ENCODE measurements around the gene FBLN1.
"Not testable (repeated sequence)": the region's sequence is repeated elsewhere in the genome, so short reads cannot be mapped to it uniquely, and the experiment has no call there.

Gene FBLN1

DNA sequence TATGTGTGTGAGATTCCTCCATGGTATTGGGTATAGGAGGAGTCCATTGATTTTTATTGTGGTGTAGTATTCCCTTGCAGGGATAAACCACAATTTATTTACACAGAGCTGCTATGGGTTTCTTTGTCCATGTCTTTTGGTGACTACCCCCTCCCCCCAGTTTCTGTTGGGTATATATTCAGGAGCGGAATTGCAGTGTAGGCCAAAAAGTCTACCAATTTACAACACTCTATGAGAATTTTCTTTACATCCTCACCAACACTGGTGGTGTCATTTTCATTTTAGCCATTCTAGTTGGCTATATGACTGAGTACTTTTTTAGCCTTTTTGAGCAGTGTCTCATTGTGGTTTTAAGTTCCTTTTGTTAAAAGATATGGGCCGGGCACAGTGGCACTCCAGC is 113.7 kb downstream of the FBLN1 start:
- no peak for DNase-seq

GRCh38 chr22:45617948-45618347 is 115.3 kb downstream of the FBLN1 start:
- DNase-seq, result no peak

DNA sequence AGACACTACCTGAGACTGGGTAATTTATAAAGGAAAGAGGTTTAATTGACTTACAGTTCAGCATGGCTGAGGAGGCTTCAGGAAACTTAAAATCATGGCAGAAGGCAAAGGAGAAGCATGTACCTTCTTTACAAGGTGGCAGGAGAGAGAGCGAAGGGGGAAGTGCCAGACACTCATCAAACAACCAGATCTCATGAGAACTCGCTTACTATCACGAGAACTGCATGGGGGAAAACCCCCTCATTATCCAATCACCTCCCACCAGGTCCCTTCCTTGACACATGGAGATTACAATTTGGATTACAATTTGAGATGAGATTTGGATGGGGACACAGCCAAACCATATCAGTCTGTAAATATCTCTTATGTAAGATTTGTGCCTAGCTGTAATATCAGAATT is 118.0 kb downstream of the FBLN1 start:
- DNase-seq, result no peak

DNA sequence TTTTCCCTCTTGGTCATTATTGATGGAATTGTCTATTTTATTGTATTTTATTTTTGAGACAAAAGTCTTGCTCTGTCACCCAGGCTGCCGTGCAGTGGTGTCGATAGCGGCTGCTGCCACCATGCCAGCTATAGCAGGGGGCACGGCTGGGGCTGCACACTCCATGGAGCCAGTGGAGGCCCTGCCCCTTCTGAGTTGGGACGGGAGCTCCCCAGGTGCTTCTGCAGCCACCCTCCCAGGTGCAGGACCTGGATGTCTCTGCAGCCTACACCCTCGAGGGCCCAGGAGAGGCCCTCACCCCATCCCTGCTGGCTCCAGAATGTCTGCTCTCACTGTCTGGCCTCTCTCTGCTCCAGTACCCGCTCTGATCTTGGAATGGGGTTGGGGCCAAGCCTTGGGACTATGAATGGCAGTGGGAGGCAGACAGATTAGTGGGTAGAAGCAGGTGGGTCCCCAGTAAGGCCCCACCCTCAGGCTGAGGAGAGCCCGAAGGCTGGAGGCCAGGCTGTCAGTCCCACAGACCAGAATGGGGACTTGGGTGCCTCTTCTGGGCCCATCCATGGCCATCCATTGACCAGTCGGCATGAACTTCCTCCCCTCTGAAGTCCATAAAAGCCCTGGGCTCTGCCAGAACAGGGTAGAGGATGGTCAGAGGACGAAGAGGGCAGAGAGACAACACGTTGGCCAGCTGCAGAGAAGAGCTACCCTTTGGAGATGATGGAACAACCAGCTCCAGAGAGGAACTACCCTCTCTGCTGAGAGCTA is 119.3 kb downstream of the FBLN1 start:
- no peak for DNase-seq

- not testable (repeated sequence) for DNase-seq
These were observed 120.9 kb downstream of the FBLN1 start for GRCh38 chr22:45623464-45624145.

DNA sequence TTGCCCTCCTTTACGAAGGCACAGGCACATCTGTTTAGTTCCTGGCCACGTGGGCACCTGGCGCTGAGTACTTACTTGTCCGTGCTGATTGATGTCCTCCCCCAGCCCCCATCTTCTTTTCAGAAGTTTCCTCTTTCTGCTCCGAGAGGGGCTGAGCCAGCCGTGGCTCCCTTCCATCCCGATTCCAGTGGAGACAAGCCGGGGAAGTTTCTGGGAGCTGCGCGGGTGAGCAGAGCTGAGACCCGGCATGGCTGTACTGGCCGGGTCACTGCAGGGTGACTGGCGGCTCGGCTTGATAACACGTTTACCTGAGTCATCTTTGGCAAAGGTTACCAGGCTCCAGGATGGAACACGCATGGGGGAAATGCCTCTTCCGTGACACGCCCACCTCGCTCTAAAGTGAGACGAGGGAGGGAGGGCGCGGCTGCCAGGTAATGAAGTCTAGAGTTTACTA is 123.5 kb downstream of the FBLN1 start:
- no peak for DNase-seq

DNA sequence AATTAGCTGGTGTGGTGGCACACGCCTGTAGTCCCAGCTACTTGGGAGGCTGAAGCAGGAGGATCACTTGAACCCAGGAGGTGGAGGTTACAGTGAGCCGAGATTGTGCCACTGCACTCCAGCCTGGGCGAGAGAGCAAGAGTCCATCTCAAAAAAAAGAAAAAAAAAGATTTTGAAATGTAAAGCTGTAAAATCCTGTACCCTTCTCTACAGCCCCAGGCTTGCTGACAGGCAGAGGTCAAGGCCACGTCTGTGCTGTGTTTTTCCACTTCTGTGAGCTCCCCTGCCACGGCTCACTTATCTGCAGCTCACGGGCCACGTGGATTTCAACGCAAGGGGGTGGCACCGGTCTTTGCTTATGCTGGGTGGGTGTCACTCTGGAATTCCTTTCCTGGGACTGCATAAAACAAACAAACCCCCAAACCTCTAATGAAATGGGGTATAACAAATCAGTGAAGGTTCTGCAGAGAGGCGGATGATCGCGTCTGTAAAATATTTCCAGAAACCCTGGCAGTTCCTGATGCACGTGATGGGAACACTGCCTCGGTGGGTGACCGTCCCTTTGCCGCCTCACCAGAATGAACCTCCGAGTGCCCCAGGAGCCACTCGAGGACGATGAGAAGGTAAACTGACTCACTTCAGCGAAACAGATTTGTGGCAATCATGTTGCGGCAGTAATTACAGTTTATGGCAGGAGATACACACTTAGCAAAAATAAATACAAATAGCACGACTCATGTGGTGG is 125.0 kb downstream of the FBLN1 start:
- DNase-seq, result no peak

DNA sequence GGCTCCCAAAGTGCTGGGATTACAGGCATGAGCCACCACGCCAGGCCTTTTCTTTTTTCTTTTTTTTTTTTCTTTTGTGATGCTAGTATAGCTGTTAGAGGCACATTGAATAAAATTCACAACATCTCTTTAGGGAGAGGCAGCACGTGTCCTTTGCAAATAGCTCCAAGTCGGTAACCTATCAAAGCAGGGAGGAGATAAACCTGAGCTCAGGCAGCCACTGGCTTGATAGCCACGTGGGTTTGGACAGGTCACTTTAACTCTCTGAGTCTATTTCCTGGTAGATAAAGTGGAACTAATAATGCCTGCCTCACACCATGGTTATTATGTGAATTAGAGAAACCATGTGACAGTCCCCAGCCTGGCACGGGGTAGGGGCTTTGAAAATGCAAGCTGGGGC is 125.8 kb downstream of the FBLN1 start:
- DNase-seq, result no peak

DNA sequence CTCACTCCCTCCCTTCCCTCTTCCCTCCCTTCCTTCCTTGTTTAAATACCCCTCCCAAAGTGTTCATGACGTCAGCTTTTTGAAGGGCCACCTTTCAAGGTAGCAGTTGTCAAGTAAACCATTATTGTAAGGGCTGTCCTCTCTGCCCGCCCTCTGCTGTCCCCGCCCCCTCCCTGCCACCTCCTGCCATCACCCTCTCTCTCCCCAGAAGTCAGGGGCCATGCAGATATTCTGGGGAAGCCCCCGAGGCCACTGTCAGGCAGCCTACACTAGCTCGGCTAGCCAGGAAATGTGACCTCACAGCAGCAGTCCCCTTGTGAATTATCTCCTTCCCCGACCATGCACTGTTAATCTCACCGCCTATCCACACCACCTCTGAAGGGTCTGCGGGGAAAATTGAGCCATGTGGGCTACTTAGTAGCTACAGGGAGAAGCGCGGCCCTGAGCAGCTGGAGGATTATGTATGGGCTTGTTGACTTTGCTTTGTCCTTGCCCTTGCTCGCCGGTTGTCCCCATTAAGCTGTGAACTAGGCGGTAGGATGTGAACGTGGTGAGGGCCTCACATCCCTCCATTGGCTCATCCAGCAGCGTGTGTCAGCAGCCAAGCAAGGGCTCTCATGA is 126.9 kb downstream of the FBLN1 start:
- no peak for DNase-seq

DNA sequence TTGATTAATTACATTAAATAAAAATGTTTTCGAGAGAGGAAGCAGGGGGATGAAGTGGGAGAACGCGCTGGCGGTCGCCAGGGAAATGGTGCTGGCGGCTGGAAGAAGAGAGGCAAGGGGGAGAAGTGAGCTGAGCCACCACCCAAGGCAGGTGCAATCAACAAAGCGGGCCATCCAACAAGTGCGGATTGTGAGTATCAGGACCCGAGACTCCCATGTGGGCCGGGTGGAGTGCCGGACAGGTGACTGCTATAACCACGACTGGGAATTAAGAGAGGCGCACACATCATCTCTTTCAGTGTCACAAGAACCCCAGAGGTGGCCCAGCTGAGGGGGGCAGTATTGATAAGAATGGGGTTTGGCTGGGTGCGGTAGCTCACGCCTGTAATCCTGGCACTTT is 127.8 kb downstream of the FBLN1 start:
- DNase-seq, result no peak

DNA sequence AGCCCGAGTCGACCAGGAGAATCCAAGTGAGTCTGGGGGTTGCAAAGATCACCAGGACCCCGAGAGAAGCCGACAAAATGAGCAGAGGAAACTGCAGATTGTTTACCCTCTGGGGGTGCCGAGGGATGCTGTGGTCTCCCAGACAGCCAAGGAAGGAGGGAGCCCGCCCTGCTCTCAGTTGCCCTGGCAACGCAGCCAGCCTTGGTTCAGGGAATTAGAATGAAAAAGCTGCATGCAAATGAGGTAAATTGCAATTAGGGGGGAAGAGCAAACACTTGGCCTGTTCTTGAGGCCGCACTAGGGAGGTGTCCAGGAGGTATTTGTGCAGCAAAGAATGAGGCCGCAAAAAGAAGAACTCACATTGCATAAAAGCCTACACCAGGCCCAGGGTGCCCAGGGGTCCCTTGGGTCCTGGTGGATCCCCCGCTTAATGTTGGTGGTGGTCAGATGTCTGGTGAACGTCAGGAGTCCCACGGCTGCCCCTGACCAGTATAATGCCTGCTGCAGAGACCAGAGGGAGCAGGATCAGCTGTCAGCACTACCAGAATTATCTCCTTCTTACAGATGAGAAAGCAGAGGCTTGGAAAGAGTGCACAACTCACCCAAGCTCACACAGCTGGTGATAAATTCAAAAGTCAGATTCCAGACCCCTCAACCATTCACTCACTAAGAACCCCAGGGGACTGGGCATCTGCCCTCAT is 128.6 kb downstream of the FBLN1 start:
- DNase-seq, result no peak

- no peak for DNase-seq
These were observed 129.2 kb downstream of the FBLN1 start for GRCh38 chr22:45631841-45632238.

DNA sequence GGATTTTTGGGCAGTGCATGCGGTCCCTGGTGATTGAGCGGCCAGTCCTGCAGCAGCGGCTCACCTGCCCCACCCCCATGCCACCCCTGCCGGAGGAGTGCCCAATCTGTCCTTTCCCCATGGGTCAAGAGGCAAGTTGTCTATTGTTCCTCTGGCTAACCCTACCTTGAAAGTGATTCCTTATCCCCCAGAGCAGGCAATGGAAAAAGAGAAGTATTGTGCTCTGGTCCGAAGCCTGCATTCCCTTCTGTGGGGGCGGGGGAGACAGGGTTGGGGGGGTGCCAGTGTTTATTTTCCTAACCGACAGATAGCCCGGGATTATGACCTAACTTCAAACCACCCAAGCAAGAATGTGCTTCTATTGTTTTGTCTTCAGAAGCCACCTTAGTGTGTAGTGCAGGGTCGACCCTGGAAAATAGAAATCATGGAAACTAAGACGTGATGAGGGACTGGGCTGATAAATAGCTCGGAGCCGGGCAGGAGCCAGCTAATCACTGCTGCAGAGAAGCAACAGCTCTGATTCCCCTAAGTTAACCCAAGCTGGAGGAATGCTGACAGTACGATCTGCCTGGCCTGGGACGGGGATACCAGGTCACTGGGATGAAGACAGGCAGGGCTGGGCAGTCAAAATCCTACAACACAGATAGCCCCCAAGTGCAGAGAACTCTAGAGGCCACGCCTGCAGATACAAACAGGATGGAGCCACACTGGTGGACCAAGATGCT is 130.3 kb downstream of the FBLN1 start:
- DNase-seq, result no peak

- no peak for DNase-seq
These were observed 134.0 kb downstream of the FBLN1 start for GRCh38 chr22:45636683-45637082.

GRCh38 chr22:45638197-45638596 is 135.5 kb downstream of the FBLN1 start:
- DNase-seq, result no peak

DNA sequence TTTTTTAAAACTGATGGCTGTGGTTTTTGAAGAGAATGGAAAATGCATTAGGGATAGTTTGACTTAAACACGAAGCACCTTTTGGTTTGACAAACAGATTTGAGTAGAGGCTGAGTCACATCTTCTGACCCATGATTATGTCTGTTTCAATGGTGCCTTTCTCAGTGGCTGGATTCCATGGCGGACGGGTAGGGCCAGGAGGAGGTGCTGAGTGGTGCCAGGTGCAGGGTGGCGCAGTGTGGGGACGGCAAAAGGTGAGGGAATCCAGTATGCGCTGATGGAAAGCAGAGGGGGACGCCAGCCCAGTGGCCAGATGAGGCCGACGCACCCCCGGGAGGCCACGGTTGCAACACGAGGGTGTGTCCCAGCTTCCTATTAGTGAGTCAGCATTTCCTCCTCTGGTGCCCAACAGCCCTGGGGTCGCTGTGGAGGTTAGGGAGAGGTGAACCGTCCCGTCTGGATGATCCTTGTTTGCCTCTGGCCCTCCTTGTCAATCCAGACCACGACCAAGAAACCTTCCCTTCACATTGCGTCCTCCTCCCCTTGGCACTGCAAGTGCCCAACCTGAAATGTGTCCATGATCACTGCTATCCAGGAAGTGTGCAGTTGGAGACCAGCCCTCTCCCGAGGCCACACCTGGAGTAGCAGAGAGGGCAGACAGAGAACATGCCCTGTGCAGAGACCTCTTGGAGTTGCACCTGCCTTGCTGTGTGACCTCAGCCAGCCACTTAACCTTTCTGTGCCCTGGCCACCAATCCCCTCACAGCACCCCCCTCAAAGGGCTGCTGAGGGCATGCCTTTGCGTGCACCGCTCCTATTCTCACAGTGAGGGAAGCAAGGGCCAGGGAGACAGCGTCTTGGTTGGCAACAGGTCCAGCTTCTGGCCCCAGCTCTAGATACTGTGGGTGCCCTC is 136.4 kb downstream of the FBLN1 start:
- DNase-seq, result no peak

GRCh38 chr22:45639747-45640102 is 137.0 kb downstream of the FBLN1 start:
- no peak for DNase-seq

GRCh38 chr22:45640291-45640940 is 137.7 kb downstream of the FBLN1 start:
- DNase-seq, result no peak

DNA sequence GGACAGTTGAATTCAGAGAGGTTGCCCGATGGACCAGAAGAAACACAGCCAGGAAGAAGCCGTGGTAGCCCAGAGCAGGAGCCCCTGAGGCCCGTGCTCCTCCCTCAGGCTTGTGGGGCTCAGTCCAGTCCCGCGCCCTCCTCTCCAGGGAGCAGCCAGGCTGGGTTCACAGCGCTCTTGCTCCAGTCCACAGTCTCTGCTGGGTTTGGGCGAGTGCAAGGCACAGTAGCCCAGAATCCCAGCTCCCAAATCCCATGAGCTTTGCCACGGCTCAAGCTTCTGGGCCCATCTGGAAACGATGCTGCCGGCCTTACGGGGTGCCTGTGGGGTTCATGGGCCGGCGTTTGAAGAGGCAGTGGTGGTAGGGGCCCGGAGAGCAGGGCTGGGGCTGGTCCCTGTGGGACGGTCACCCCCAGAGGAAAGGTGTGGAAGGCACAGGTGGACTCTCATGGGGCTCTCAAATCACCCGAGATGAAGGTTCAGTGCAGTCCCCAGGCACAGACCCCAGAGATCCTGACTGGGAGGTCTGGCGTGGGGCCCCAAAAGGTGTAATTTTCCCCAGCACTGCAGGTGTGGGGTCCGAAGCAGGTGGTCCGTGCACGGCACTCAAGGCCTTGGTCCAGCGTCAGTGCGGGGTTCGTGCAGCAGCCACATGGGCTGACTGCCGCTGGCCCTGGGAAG is 138.4 kb downstream of the FBLN1 start:
- no peak for DNase-seq

DNA sequence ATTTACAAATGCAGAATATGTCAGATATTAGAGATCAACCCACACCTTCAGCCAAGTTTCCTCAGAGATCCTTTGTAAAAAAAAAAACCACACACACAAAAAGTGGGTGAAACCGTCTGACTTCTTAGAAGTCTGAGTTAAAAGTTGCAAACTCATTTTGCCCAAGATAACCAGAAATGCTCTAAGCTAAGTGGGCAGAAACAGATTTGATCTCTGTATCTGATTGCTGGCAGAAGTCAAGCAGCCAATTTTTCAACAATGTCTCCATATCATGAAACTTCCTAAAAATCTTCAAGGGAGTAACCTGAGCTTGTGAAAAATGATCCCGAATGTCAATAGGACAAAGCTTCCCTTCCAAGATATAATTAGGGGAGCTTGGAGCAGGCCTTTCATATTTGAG is 140.3 kb downstream of the FBLN1 start:
- no peak for DNase-seq
